Ascending aorta (tissue), 2 donors: Measurements from ENCODE around the gene NSUN3. TPM values are rescaled to one million over a fixed set of nuclear protein-coding genes. Genes with fewer than 3 reads are reported as not detected.

ENCODE experiments used
- DNase-seq, 2 donors: peaks; one replicate each; pipeline ENCODE4 v3.0.0-alpha.2; 2019; ENCODE audit warnings: low spot score in 2 of 2
- H3K27ac ChIP-seq, 2 donors: fragments of 200-600 bp; sonication (generic); one replicate each; pipeline ENCODE4 v1.5.1; 2016 to 2017; ENCODE audit warnings: mild to moderate bottlenecking in 1 of 2
- H3K27me3 ChIP-seq: fragments of 200-600 bp; sonication (generic); one replicate; pipeline ENCODE4 v1.5.1; 2017
- H3K36me3 ChIP-seq, 2 donors: fragments of 200-600 bp; sonication (generic); one replicate each; pipeline ENCODE4 v1.5.1; 2016
- H3K4me1 ChIP-seq, 2 donors: fragments of 200-600 bp; sonication (generic); one replicate each; pipeline ENCODE4 v1.5.1; 2016 to 2017; ENCODE audit warnings: mild to moderate bottlenecking in 1 of 2
- H3K4me3 ChIP-seq, 2 donors: fragments of 200-600 bp; sonication (generic); one replicate each; pipeline ENCODE4 v1.5.1; 2016 to 2017; ENCODE audit warnings: mild to moderate bottlenecking in 1 of 2
- H3K9me3 ChIP-seq, 2 donors: fragments of 200-600 bp; sonication (generic); one replicate each; pipeline ENCODE4 v1.5.1; 2016
- CTCF ChIP-seq, 3 experiments: fragments of 200-600 bp in 2 of 3; fragments of 450-650 bp in 1 of 3; sonication (generic) in 2 of 3; IDR thresholded peaks; one replicate each; pipeline ENCODE4 v1.5.1; 2016 to 2019; ENCODE audit warnings: antibody characterized with exemption in 3 of 3, mild to moderate bottlenecking in 1 of 3, moderate library complexity in 1 of 3
- intact Hi-C: fragments of 100-400 bp; cut with DNase I; formaldehyde crosslinking; loops from one replicate; pipeline ENCODE4 v1.15.1; 2023
- total RNA-seq: library from RNA; depleted of rRNA; stranded (reverse); fragments of >200 nt; gene quantifications from one replicate; pipeline ENCODE4 v1.1.0, GENCODE V29; 2016

The NSUN3 gene
- total RNA-seq, 1 donor from 2014 or later: 17.1 TPM

GRCh38 chr3:94046533-94046932, 16.3 kb upstream of the NSUN3 start:
- intact Hi-C loops: no loop called here
- Histone ChIP-seq H3K27ac (no peak overlapping the region), H3K27me3 (no peaks in the 10 kb centered on the region), H3K4me3 (no peak overlapping the region), H3K9me3 (no peaks in the 10 kb centered on the region), H3K4me1 (no peaks in the 10 kb centered on the region), H3K36me3 (peaks cover 10 to 16% of the 10 kb centered on the region in 2 donors)
- TF ChIP-seq CTCF (IDR thresholded peaks at IDR 0.05): no peak
- DNase-seq: no peak

GRCh38 chr3:94049267-94049666, 13.6 kb upstream of the NSUN3 start:
- Histone ChIP-seq H3K9me3 (no peaks in the 10 kb centered on the region), H3K4me3 (no peak overlapping the region), H3K27ac (no peak overlapping the region), H3K4me1 (no peaks in the 10 kb centered on the region), H3K27me3 (no peaks in the 10 kb centered on the region), H3K36me3 (peaks cover 6 to 10% of the 10 kb centered on the region in 2 donors)
- no peak for DNase-seq
- intact Hi-C loops: no loop called here
- TF ChIP-seq CTCF (IDR thresholded peaks at IDR 0.05): no peak

GRCh38 chr3:94050546-94050945, 12.3 kb upstream of the NSUN3 start:
- no peaks in the 10 kb centered on the region for H3K4me1 ChIP-seq
- peaks cover 0 to 5% of the 10 kb centered on the region in 2 donors for H3K36me3 ChIP-seq
- intact Hi-C loops: no loop called here
- TF ChIP-seq CTCF (IDR thresholded peaks at IDR 0.05): no peak
- no peak overlapping the region for H3K4me3 ChIP-seq
- DNase-seq: no peak
- H3K27ac ChIP-seq: no peak overlapping the region
- H3K9me3 ChIP-seq: no peaks in the 10 kb centered on the region
- H3K27me3 ChIP-seq: no peaks in the 10 kb centered on the region

- peaks cover 0 to 15% of the 10 kb centered on the region in 2 donors for H3K4me1 ChIP-seq
- H3K27me3 ChIP-seq: no peaks in the 10 kb centered on the region
- no peaks in the 10 kb centered on the region for H3K9me3 ChIP-seq
- H3K36me3 ChIP-seq: no peaks in the 10 kb centered on the region
- TF ChIP-seq CTCF (IDR thresholded peaks at IDR 0.05): no peak
- no peak overlapping the region for H3K4me3 ChIP-seq
- DNase-seq: no peak
- H3K27ac ChIP-seq: no peak overlapping the region
- intact Hi-C loops: loop anchor here (5.0 to 10.0 kb wide), 2 partner anchors 156 to 219 kb away; no protein-coding TSS in a partner anchor
These were observed 1.6 kb upstream of the NSUN3 start for GRCh38 chr3:94061297-94061696.

- Histone ChIP-seq H3K4me1 (peaks cover 0 to 15% of the 10 kb centered on the region in 2 donors), H3K4me3 (peak overlapping the region; percentile 73 to 74), H3K36me3 (peaks cover 0 to 7% of the 10 kb centered on the region in 2 donors), H3K9me3 (no peaks in the 10 kb centered on the region), H3K27me3 (no peaks in the 10 kb centered on the region), H3K27ac (peak overlapping the region; percentile 93)
- DNase-seq: no peak
- intact Hi-C loops: loop anchor here (2.0 to 10.0 kb wide), 3 partner anchors 59 to 221 kb away; no protein-coding TSS in a partner anchor
- no peak for TF ChIP-seq CTCF (IDR thresholded peaks at IDR 0.05)
These were observed 747 bp downstream of the NSUN3 start for GRCh38 chr3:94063496-94064119.
